HUES64 (cell line): ENCODE results near the gene RYR3.

Experiments used
- H3K27ac ChIP-seq: 2 replicates; pipeline ENCODE4 v1.7.0; 2013; ENCODE audit warnings: low read depth, low read length, inconsistent platforms
- H3K27me3 ChIP-seq: 2 replicates; pipeline ENCODE4 v1.6.1; 2013; ENCODE audit warnings: mild to moderate bottlenecking, low read length; ENCODE audit not compliant: insufficient read depth
- H3K36me3 ChIP-seq: 2 replicates; pipeline ENCODE4 v1.6.1; 2013; ENCODE audit warnings: mild to moderate bottlenecking, low read length; ENCODE audit not compliant: insufficient read depth
- H3K4me1 ChIP-seq: 2 replicates; pipeline ENCODE4 v1.6.1; 2013; ENCODE audit warnings: mild to moderate bottlenecking, low read length, moderate library complexity; ENCODE audit not compliant: insufficient read depth
- H3K4me3 ChIP-seq: 2 replicates; pipeline ENCODE4 v1.5.1; 2013; ENCODE audit warnings: mild to moderate bottlenecking, low read length, moderate library complexity
- H3K9ac ChIP-seq: 2 replicates; pipeline ENCODE4 v1.6.1; 2013; ENCODE audit warnings: mild to moderate bottlenecking, low read depth, low read length
- H3K9me3 ChIP-seq: 2 replicates; pipeline ENCODE4 v1.6.1; 2013; ENCODE audit warnings: low read depth, low read length; ENCODE audit not compliant: insufficient read depth
- WGBS: fragments of 150-250, 120-280 bp; methylation state at CpG from one replicate; pipeline ENCODE4 v1.1.7; 2013; ENCODE audit warnings: missing lambda C conversion rate; 5-methylcytosine and 5-hydroxymethylcytosine counted together

Gene RYR3

GRCh38 chr15:33888176-33888575 is 577.4 kb downstream of the RYR3 start:
- H3K36me3 ChIP-seq: no peaks in the 10 kb centered on the region
- H3K9me3 ChIP-seq: no peaks in the 10 kb centered on the region
- H3K27ac ChIP-seq: no peak overlapping the region
- H3K4me1 ChIP-seq: peaks cover 4% of the 10 kb centered on the region
- H3K27me3 ChIP-seq: no peaks in the 10 kb centered on the region
- WGBS: 75% methylated on average over 2 of the region's 2 CpGs
- H3K9ac ChIP-seq: no peak overlapping the region
- H3K4me3 ChIP-seq: no peak overlapping the region

DNA sequence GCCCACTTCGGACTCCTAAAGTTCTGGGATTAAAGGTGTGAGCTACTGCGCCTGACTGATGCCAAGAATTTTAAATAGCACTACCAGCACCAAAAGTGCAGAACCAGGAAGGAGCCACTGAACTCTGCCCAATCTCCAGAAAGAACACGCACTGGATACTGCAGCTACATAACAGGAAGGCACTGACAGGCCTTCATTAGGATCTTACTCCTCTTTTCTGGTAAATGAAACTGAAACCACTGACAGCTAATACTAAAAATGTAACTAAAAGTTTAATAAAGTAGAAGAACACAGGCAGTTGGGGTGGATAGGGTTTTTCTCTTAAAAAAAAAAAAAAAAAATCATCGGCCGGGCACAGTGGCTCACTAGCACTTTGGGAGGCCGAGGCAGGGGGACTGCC is 583.4 kb downstream of the RYR3 start:
- Histone ChIP-seq H3K4me1 (no peaks in the 10 kb centered on the region), H3K27ac (no peak overlapping the region), H3K9me3 (no peaks in the 10 kb centered on the region), H3K4me3 (no peak overlapping the region), H3K9ac (no peak overlapping the region), H3K36me3 (no peaks in the 10 kb centered on the region), H3K27me3 (no peaks in the 10 kb centered on the region)
- WGBS: 97% methylated on average over 6 of the region's 6 CpGs

GRCh38 chr15:33902043-33902442 is 591.3 kb downstream of the RYR3 start:
- H3K4me3 ChIP-seq: no peak overlapping the region
- no peaks in the 10 kb centered on the region for H3K27me3 ChIP-seq
- H3K27ac ChIP-seq: no peak overlapping the region
- WGBS: no CpG with 5 or more reads among the region's 1 CpG
- no peak overlapping the region for H3K9ac ChIP-seq
- H3K36me3 ChIP-seq: no peaks in the 10 kb centered on the region
- no peaks in the 10 kb centered on the region for H3K4me1 ChIP-seq
- H3K9me3 ChIP-seq: no peaks in the 10 kb centered on the region

DNA sequence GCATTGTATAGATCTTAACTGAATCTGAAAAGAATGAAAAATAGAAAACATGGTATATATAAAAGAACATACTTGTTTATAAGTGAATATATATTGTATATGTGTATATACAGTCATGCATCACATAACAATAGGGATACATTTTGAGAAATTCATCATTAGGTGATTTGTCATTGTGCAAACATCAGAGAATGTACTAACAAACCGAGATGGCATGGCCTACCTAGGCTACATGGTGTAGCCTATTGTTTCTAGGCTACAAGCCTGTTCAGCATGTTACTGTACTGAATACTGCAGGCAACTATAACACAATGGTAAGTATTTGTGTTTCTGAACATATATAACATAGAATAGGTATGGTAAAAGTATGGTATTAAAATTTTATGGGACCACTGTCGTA is 592.9 kb downstream of the RYR3 start:
- Histone ChIP-seq H3K9ac (no peak overlapping the region), H3K4me1 (peaks cover 13% of the 10 kb centered on the region), H3K27me3 (no peaks in the 10 kb centered on the region), H3K36me3 (no peaks in the 10 kb centered on the region), H3K9me3 (no peaks in the 10 kb centered on the region), H3K4me3 (no peak overlapping the region), H3K27ac (no peak overlapping the region)
- 89% methylated on average over 1 of the region's 2 CpGs for WGBS

GRCh38 chr15:33907326-33907725 is 596.6 kb downstream of the RYR3 start:
- Histone ChIP-seq H3K4me3 (no peak overlapping the region), H3K36me3 (no peaks in the 10 kb centered on the region), H3K9ac (no peak overlapping the region), H3K9me3 (no peaks in the 10 kb centered on the region), H3K27ac (no peak overlapping the region), H3K4me1 (peaks cover 20% of the 10 kb centered on the region), H3K27me3 (no peaks in the 10 kb centered on the region)

GRCh38 chr15:33908406-33908805 is 597.6 kb downstream of the RYR3 start:
- H3K4me1 ChIP-seq: peaks cover 20% of the 10 kb centered on the region
- WGBS: 87% methylated on average over 3 of the region's 3 CpGs
- H3K9ac ChIP-seq: no peak overlapping the region
- no peaks in the 10 kb centered on the region for H3K36me3 ChIP-seq
- no peaks in the 10 kb centered on the region for H3K9me3 ChIP-seq
- no peaks in the 10 kb centered on the region for H3K27me3 ChIP-seq
- no peak overlapping the region for H3K4me3 ChIP-seq
- H3K27ac ChIP-seq: no peak overlapping the region

DNA sequence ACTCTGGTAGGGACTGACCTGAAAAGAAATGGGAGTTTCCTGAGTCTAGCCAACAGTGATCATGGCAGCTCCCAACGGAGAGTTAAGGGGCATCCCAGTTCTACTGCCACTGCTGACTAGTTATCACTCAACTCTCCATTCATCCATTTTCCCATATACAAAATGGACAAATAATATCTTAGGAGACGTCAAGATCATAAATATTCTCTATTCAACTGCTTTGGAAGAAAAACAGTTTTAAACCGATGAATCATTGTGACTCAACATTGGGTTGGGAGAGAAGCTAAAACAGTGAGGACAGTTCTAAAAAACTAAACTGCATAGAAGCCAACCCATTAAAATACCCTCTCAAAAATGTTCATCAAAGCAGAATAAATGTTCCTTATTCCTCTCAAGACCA is 600.0 kb downstream of the RYR3 start:
- no peaks in the 10 kb centered on the region for H3K27me3 ChIP-seq
- H3K9me3 ChIP-seq: no peaks in the 10 kb centered on the region
- no peaks in the 10 kb centered on the region for H3K36me3 ChIP-seq
- H3K4me1 ChIP-seq: peaks cover 25% of the 10 kb centered on the region
- 94% methylated on average over 3 of the region's 3 CpGs for WGBS
- H3K9ac ChIP-seq: no peak overlapping the region
- no peak overlapping the region for H3K27ac ChIP-seq
- no peak overlapping the region for H3K4me3 ChIP-seq

DNA sequence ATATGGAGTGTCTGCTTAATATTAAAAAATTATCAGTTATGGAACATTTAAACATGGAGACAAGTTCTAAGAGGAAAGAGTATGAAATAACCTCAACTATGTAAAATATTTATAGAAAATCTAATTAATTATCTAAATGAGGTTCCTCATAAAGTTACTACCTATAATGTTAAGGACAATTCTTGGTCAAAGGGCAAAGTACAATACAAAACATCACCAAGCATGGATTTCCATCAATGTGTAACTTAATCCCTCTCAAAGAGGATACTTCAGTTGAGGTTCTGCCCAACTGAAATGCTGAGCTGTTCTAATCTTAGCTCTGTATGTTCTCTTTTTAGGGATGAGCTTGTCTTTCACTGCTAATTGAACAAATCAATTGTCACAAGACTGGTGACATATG is 601.6 kb downstream of the RYR3 start:
- Histone ChIP-seq H3K4me3 (no peak overlapping the region), H3K9me3 (no peaks in the 10 kb centered on the region), H3K36me3 (no peaks in the 10 kb centered on the region), H3K27me3 (no peaks in the 10 kb centered on the region), H3K9ac (no peak overlapping the region), H3K4me1 (peaks cover 26% of the 10 kb centered on the region), H3K27ac (no peak overlapping the region)

GRCh38 chr15:33913459-33913858 is 602.7 kb downstream of the RYR3 start:
- 57% methylated on average over 1 of the region's 1 CpG for WGBS
- peaks cover 17% of the 10 kb centered on the region for H3K4me1 ChIP-seq
- no peak overlapping the region for H3K27ac ChIP-seq
- no peak overlapping the region for H3K9ac ChIP-seq
- no peaks in the 10 kb centered on the region for H3K9me3 ChIP-seq
- no peaks in the 10 kb centered on the region for H3K36me3 ChIP-seq
- no peaks in the 10 kb centered on the region for H3K27me3 ChIP-seq
- no peak overlapping the region for H3K4me3 ChIP-seq
